ENCODE data around the gene NDUFS8. TPM values are rescaled to one million over a fixed set of nuclear protein-coding genes. Genes with fewer than 3 reads are reported as not detected.

Gene NDUFS8
- total RNA-seq, 1 experiment from 2014 or later: 576 TPM

- no peak overlapping the region for H3K9ac ChIP-seq (ENCODE audit: low read length)
- DNase-seq: no peak
- CTCF ChIA-PET: no interaction called here
- no peak overlapping the region for H2AFZ ChIP-seq (ENCODE audit: low read length)
- no peak overlapping the region for H3K27ac ChIP-seq (ENCODE audit: low read length)
- TF ChIP-seq EZH2phosphoT487 (IDR thresholded peaks at IDR 0.05; ENCODE audit: borderline replicate concordance, low read length): no peak
- no peak for TF ChIP-seq EZH2 (IDR thresholded peaks at IDR 0.05; ENCODE audit: low read length, unreplicated experiment)
- no peaks in the 10 kb centered on the region for H3K27me3 ChIP-seq (ENCODE audit: low read length)
- no peaks in the 10 kb centered on the region for H3K4me1 ChIP-seq (ENCODE audit: insufficient read depth, low read length)
- POLR2A ChIA-PET (ENCODE audit: unreplicated experiment): no interaction called here
- no peak overlapping the region for H3K4me2 ChIP-seq (ENCODE audit: low read length)
- no peaks in the 10 kb centered on the region for H3K79me2 ChIP-seq (ENCODE audit: low read length)
- TSS peak; percentile 13 for BruUV-seq (replicated peaks)
- no peaks in the 10 kb centered on the region for H4K20me1 ChIP-seq (ENCODE audit: low read length)
- H3K4me3 ChIP-seq (ENCODE audit: low read length): no peak overlapping the region
- no peaks in the 10 kb centered on the region for H3K9me3 ChIP-seq (ENCODE audit: low read length)
- intact Hi-C loops (cut with micrococcal nuclease): no loop called here
- no peaks in the 10 kb centered on the region for H3F3A ChIP-seq (ENCODE audit: low read length, unreplicated experiment)
- H3K9me2 ChIP-seq (replicated peaks; ENCODE audit: low read length): no peaks in the 10 kb centered on the region
- peaks cover 11% of the 10 kb centered on the region; the same call in 1 of the 2 replicates for H3K36me3 ChIP-seq (ENCODE audit: low read depth, low read length)
- ATAC-seq: no peak
Measured at GRCh38 chr11:68050371-68050841, 19.9 kb downstream of the NDUFS8 start.

- H3K4me2 ChIP-seq (ENCODE audit: low read length): no peak overlapping the region
- no peaks in the 10 kb centered on the region for H3F3A ChIP-seq (ENCODE audit: low read length, unreplicated experiment)
- no peak overlapping the region for H3K27ac ChIP-seq (ENCODE audit: low read length)
- TF ChIP-seq EZH2phosphoT487 (IDR thresholded peaks at IDR 0.05; ENCODE audit: borderline replicate concordance, low read length) (no peak), EZH2 (IDR thresholded peaks at IDR 0.05; ENCODE audit: low read length, unreplicated experiment) (no peak), CTCF (conservative IDR thresholded peaks at IDR 0.05; ENCODE audit: low read depth, low read length) (no peak)
- intact Hi-C loops (cut with micrococcal nuclease): no loop called here
- H4K20me1 ChIP-seq (ENCODE audit: low read length): no peaks in the 10 kb centered on the region
- ChIA-PET CTCF (no interaction called here), POLR2A (ENCODE audit: unreplicated experiment) (no interaction called here)
- ATAC-seq (peak; percentile 18; the same call in 1 of the 2 replicates), DNase-seq (no peak)
- no peaks in the 10 kb centered on the region for H3K9me2 ChIP-seq (replicated peaks; ENCODE audit: low read length)
- BruUV-seq (replicated peaks): TSS peak; percentile 8
- no peaks in the 10 kb centered on the region for H3K27me3 ChIP-seq (ENCODE audit: low read length)
- no peak overlapping the region for H3K4me3 ChIP-seq (ENCODE audit: low read length)
- no peaks in the 10 kb centered on the region for H3K9me3 ChIP-seq (ENCODE audit: low read length)
- no peaks in the 10 kb centered on the region for H3K4me1 ChIP-seq (ENCODE audit: insufficient read depth, low read length)
- H3K79me2 ChIP-seq (ENCODE audit: low read length): no peaks in the 10 kb centered on the region
- no peak overlapping the region for H3K9ac ChIP-seq (ENCODE audit: low read length)
- H3K36me3 ChIP-seq (ENCODE audit: low read depth, low read length): peaks cover 11% of the 10 kb centered on the region; the same call in 1 of the 2 replicates
- H2AFZ ChIP-seq (ENCODE audit: low read length): no peak overlapping the region
Measured at GRCh38 chr11:68051191-68052136, 21.0 kb downstream of the NDUFS8 start.

- intact Hi-C loops (cut with micrococcal nuclease): no loop called here
- no peaks in the 10 kb centered on the region for H3K9me3 ChIP-seq (ENCODE audit: low read length)
- no peaks in the 10 kb centered on the region for H3K4me1 ChIP-seq (ENCODE audit: insufficient read depth, low read length)
- H3K27ac ChIP-seq (ENCODE audit: low read length): no peak overlapping the region
- CTCF ChIA-PET: no interaction called here
- H3K4me2 ChIP-seq (ENCODE audit: low read length): no peak overlapping the region
- ATAC-seq (peak; percentile 6), DNase-seq (no peak)
- H3F3A ChIP-seq (ENCODE audit: low read length, unreplicated experiment): no peaks in the 10 kb centered on the region
- peaks cover 11% of the 10 kb centered on the region; the same call in 1 of the 2 replicates for H3K36me3 ChIP-seq (ENCODE audit: low read depth, low read length)
- POLR2A ChIA-PET (ENCODE audit: unreplicated experiment): interaction anchor here (0.6 kb wide), 1 partner anchor 47 kb away, joined by 3 read pairs; no protein-coding TSS in a partner anchor
- H2AFZ ChIP-seq (ENCODE audit: low read length): no peak overlapping the region
- H4K20me1 ChIP-seq (ENCODE audit: low read length): no peaks in the 10 kb centered on the region
- no peaks in the 10 kb centered on the region for H3K79me2 ChIP-seq (ENCODE audit: low read length)
- no peaks in the 10 kb centered on the region for H3K9me2 ChIP-seq (replicated peaks; ENCODE audit: low read length)
- no TSS peak for BruUV-seq (replicated peaks)
- no peaks in the 10 kb centered on the region for H3K27me3 ChIP-seq (ENCODE audit: low read length)
- H3K9ac ChIP-seq (ENCODE audit: low read length): no peak overlapping the region
- TF ChIP-seq EZH2 (IDR thresholded peaks at IDR 0.05; ENCODE audit: low read length, unreplicated experiment) (no peak), CTCF (conservative IDR thresholded peaks at IDR 0.05; ENCODE audit: low read depth, low read length) (no peak)
- no peak overlapping the region for H3K4me3 ChIP-seq (ENCODE audit: low read length)
Measured at GRCh38 chr11:68052137-68052873, 21.8 kb downstream of the NDUFS8 start.

Data from PC-3 (cell line).